ENCODE data around the gene SLC6A1. TPM values are rescaled to one million over a fixed set of nuclear protein-coding genes. Genes with fewer than 3 reads are reported as not detected.
A peak's percentile ranks its signal among the peaks of the same experiment; 100 is the strongest.

Gene SLC6A1
- total RNA-seq, 1 donor from 2014 or later, result 6.3 TPM

DNA sequence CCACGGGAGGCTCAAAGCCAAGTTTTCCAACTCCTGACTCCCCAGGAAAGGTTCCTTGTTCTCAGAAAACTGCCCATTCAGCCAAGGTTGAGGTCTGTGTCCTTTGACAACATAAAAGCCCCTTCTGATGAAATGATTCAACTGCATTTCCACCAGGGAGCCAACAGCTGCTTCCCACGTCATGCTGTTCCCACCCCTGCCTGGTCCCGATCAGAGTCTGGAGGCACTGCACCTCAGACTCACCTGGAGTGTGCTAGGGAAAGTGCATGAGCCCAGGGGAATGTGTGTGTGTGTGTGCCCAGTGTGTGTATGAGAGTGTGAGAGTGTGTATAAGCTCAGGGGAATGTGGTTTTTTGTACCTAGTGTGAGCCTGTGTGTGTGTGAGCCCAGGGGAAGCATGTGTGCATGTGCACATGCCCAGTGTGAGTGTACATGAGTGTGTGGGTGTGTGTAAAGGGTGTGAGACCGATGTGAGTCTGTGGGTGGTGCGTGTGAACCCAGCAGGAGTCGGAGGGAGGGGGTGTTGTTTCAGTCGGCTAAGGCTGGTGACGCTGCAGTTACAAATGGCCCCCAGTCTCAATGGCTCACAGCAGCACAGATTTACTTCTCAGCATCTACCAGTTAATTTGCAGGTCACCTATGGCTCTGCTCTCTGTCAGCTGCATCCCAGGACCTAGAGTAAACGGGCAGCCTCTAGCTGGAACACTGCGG lies 20.3 kb upstream of the SLC6A1 start:
- ATAC-seq, result no peak

- no peak for ATAC-seq
Measured at GRCh38 chr3:10973046-10973595, 19.4 kb upstream of the SLC6A1 start.

- ATAC-seq, result no peak
Measured at GRCh38 chr3:10974131-10974530, 18.4 kb upstream of the SLC6A1 start.

GRCh38 chr3:10974746-10975375 lies 17.7 kb upstream of the SLC6A1 start:
- no peak for ATAC-seq

GRCh38 chr3:10975695-10976234 lies 16.8 kb upstream of the SLC6A1 start:
- ATAC-seq, result no peak

- no peak for ATAC-seq
Measured at GRCh38 chr3:10976770-10977169, 15.8 kb upstream of the SLC6A1 start.

- no peak for ATAC-seq
Measured at GRCh38 chr3:10977892-10978510, 14.5 kb upstream of the SLC6A1 start.

DNA sequence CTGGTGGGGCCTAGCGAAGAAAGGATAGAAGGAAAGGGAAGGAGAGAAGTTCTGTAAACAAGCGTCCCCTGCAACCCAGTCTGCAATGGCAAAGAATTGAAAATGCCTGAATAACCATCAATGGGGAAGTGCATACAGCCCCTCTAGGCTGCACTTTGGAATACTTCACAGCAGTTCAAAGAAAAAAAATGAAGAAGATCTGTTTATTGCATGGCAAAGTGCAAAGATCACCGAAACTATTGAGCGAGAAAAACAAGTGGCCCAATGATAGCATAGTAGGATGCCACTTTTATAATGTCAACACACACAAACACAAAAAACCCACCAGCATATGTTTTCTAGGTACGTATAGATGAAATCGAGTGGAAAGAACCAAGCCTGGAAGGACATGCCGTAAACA lies 13.6 kb upstream of the SLC6A1 start:
- ATAC-seq, result no peak

DNA sequence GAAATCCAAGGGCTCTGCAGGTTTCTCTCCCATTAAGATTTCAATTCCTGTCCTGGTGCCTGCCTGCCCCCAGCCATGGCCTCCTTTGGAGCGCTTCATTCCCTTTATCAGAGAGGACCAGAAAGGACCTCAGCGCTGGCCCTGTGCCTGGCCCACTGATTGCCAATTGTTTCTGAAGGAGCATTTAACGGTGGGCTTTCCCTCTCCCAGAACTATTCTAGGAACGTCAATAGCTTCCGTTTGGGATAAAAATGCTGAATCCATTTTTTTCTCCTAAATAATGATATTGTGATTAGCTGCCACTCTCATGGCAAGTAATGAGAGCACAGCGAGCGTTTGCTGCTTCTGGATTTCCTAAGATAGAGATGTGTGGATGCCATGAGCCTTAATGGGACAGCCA lies 12.2 kb upstream of the SLC6A1 start:
- no peak for ATAC-seq

DNA sequence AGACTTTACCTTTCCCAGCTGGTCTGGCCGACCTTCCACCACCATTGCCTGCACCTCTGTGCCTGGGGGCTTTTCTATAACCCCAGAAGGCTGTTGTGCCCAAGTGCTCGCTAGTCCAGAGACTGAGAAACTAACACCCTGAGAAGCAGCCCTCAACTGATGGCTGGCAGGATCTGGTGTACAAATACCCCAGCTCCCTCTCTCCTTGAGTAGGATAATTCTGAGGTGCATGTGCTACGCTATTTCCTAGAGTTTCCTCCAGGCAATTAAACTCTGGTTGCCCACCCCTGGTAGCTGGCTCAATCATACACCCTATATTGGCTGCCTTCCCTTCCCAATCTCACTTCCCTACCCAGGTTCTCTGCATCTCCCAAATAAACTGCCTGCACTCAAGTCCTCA lies 11.5 kb upstream of the SLC6A1 start:
- ATAC-seq, result no peak

- no peak for ATAC-seq
Measured at GRCh38 chr3:10981961-10982360, 10.6 kb upstream of the SLC6A1 start.

- ATAC-seq, result peak; percentile 79
Measured at GRCh38 chr3:10982782-10983181, 9.8 kb upstream of the SLC6A1 start.

- ATAC-seq, result peak; percentile 93
Measured at GRCh38 chr3:10983219-10983916, 9.2 kb upstream of the SLC6A1 start.

GRCh38 chr3:10984371-10984896 lies 8.1 kb upstream of the SLC6A1 start:
- ATAC-seq, result no peak

DNA sequence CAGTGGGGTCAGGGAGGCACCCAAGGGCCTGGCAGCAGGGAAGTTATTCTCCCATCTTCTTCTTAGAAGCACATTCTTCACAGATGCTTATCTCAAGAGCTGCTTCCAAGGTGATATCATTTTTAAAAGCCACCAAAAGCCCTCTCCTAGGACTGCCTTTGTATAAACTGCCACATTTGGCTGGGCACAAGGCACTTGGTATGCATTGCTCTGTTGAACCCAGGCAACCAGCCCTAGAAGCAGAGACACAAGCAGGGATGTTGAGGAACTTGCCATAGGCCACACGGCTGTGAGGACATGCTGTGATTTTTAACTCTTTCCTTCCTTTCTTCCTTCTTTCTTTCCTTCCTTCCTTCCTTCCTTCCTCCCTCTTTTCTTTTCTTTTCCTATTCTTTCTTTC lies 7.4 kb upstream of the SLC6A1 start:
- ATAC-seq, result no peak

DNA sequence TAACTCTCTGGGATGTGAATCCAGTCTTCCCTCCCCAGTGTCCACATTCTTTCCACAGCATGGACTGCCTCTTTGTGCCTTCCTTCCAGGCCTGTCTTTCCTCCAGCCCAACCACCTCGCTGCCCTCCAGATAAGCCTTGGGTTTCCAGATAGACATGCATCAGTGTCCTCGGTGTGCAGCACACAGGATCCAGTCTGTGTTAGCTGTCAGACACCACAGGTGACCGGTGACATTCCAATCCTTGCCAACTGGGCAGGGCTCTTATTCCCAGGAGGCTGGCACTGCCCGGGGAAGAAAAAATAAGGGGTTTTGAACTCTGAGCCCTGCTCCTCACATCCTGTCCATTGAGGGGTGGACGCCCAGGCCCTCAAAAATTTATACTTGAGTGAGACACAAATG lies 6.0 kb upstream of the SLC6A1 start:
- ATAC-seq, result no peak

GRCh38 chr3:10988001-10988665 lies 4.4 kb upstream of the SLC6A1 start:
- ATAC-seq, result no peak

GRCh38 chr3:10988991-10989484 lies 3.5 kb upstream of the SLC6A1 start:
- ATAC-seq, result no peak

GRCh38 chr3:10992943-10993728 lies 588 bp downstream of the SLC6A1 start:
- ATAC-seq, result peak; percentile 9

DNA sequence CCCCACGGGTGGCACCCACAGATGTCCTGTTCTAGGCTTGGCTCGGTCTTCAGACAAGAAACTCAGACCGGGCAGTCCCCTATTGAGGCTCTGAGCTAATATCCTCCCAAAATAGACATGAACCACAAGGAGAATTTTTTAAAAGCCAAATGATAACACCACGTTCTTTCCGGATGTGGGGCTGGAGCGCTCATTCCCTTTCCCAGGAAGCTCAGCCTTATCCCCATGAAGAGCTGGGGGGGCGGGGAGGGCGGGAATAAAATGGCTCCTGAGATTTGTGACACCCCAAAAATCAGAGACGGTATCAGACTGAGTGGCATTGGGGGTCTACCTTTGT lies 1.1 kb downstream of the SLC6A1 start:
- no peak for ATAC-seq

GRCh38 chr3:10994306-10994705 lies 1.8 kb downstream of the SLC6A1 start:
- ATAC-seq, result no peak
